GM12878 (cell line): ENCODE results near the gene ZNF17. TPM values are rescaled to one million over a fixed set of nuclear protein-coding genes. Genes with fewer than 3 reads are reported as not detected.

Experiments
- ATAC-seq: fragments of 200-7000 bp; cut with Tn5 transposase; 3 replicates; pipeline ENCODE4 v1.9.1; 2020; ENCODE audit warnings: mild to moderate bottlenecking, moderate library complexity
- BruUV-seq: library from RNA; stranded (reverse); fragments of 400-500 nt; replicated peaks from 2 replicates; lab custom pipeline; 2021; lab: Mats Ljungman, UMichigan
- CTCF ChIA-PET: fragments of 300-600 bp; sonication (Branson Sonifier 250); formaldehyde crosslinking; extraction: SDS; loops from one replicate; lab custom pipeline; 2021; ENCODE audit warnings: inconsistent platforms; lab: Yijun Ruan, JAX
- POLR2A ChIA-PET: fragments of 350-600 bp; formaldehyde crosslinking; extraction: SDS; loops from one replicate; lab custom pipeline; 2021; ENCODE audit warnings: inconsistent platforms; lab: Charles Lee
- RAD21 ChIA-PET: fragments of 300-600 bp; sonication (Branson Sonifier 250); formaldehyde crosslinking; loops from one replicate; lab custom pipeline; 2023; ENCODE audit warnings: antibody characterized with exemption; ENCODE audit not compliant: unreplicated experiment; lab: Charles Lee
- SMC1A ChIA-PET: fragments of 300-600 bp; sonication (Branson Sonifier 250); formaldehyde crosslinking; loops from one replicate; lab custom pipeline; 2023; ENCODE audit not compliant: unreplicated experiment, uncharacterized antibody; lab: Charles Lee
- DNase-seq: peaks from one replicate; pipeline ENCODE4 v3.0.0-alpha.2; 2011; ENCODE audit warnings: low read depth, low spot score
- FAIRE-seq: peaks from 3 replicates; lab custom pipeline; 2011; peaks lifted over from hg19 to GRCh38; lab: Jason Lieb, UNC
- H2AFZ ChIP-seq: 2 replicates; pipeline ENCODE4 v1.6.0; 2011; ENCODE audit warnings: low read depth, low read length, control low read depth; ENCODE audit not compliant: control insufficient read depth
- H3K27ac ChIP-seq: 2 replicates; pipeline ENCODE4 v1.5.1; 2011; ENCODE audit warnings: control low read depth; ENCODE audit not compliant: control insufficient read depth, insufficient read depth
- H3K27me3 ChIP-seq, 2 experiments: replicated peaks in 1 of 2; 2 replicates each; pipeline versions ENCODE4 v1.6.0 to v1.6.1; 2011; ENCODE audit warnings: low read length in 1 of 2; ENCODE audit not compliant: control insufficient read depth in 2 of 2, insufficient read depth in 2 of 2
- H3K36me3 ChIP-seq, 2 experiments: 2 replicates each; pipeline ENCODE4 v1.5.1; 2011; ENCODE audit warnings: low read length in 1 of 2; ENCODE audit not compliant: control insufficient read depth in 2 of 2, insufficient read depth in 2 of 2
- H3K4me1 ChIP-seq: 2 replicates; pipeline ENCODE4 v1.6.1; 2011; ENCODE audit warnings: mild to moderate bottlenecking, low read length, moderate library complexity, mixed read lengths; ENCODE audit not compliant: control insufficient read depth, insufficient read depth
- H3K4me2 ChIP-seq: 2 replicates; pipeline ENCODE4 v1.6.0; 2011; ENCODE audit warnings: control low read depth; ENCODE audit not compliant: control insufficient read depth, insufficient read depth
- H3K4me3 ChIP-seq: fragments of 200-600 bp; sonication (generic); 2 replicates; pipeline ENCODE4 v1.5.1; 2016
- H3K79me2 ChIP-seq: 2 replicates; pipeline ENCODE4 v1.6.0; 2011; ENCODE audit warnings: low read length; ENCODE audit not compliant: control insufficient read depth, insufficient read depth
- H3K9ac ChIP-seq: 2 replicates; pipeline ENCODE4 v1.8.0; 2011; ENCODE audit warnings: low read length, control low read depth, mixed read lengths; ENCODE audit not compliant: control insufficient read depth, insufficient read depth
- H3K9me3 ChIP-seq: replicated peaks from 3 replicates; pipeline ENCODE4 v1.5.1; 2011; ENCODE audit warnings: mild to moderate bottlenecking, low read length; ENCODE audit not compliant: control insufficient read depth, insufficient read depth
- H4K20me1 ChIP-seq: 2 replicates; pipeline ENCODE4 v1.6.0; 2011; ENCODE audit not compliant: control insufficient read depth, insufficient read depth
- CBFB ChIP-seq: IDR thresholded peaks from 2 replicates; pipeline ENCODE4 v1.6.1; 2016; ENCODE audit warnings: antibody characterized with exemption, low read depth
- CBX5 ChIP-seq: sonication (generic); IDR thresholded peaks from 2 replicates; pipeline ENCODE4 v1.6.1; 2016; ENCODE audit warnings: low read depth, moderate library complexity, mild to moderate bottlenecking, inconsistent platforms
- EGR1 ChIP-seq, 2 experiments: IDR thresholded peaks; 1 replicate in 1 of 2; 2 replicates in 1 of 2; pipeline ENCODE4 v1.6.1; 2011 to 2012; ENCODE audit warnings: low read depth in 2 of 2, low read length in 2 of 2, borderline replicate concordance in 1 of 2, mild to moderate bottlenecking in 1 of 2, moderate library complexity in 1 of 2
- ESRRA ChIP-seq: IDR thresholded peaks from 2 replicates; pipeline ENCODE4 v1.6.1; 2012; ENCODE audit warnings: mild to moderate bottlenecking, low read length, improper control_type of control experiment
- IKZF1 ChIP-seq: fragments of 450-650 bp; conservative IDR thresholded peaks from 2 replicates; pipeline ENCODE4 v1.6.1; 2017; ENCODE audit warnings: antibody characterized with exemption, mild to moderate bottlenecking
- NKRF ChIP-seq: fragments of 450-650 bp; conservative IDR thresholded peaks from 2 replicates; pipeline ENCODE4 v1.6.1; 2017; ENCODE audit warnings: mild to moderate bottlenecking, moderate library complexity
- SIX5 ChIP-seq: IDR thresholded peaks from 2 replicates; pipeline ENCODE4 v1.6.1; 2011; ENCODE audit warnings: mild to moderate bottlenecking, low read depth, low read length, moderate library complexity; ENCODE audit not compliant: severe bottlenecking
- SMC3 ChIP-seq: IDR thresholded peaks from 2 replicates; pipeline ENCODE4 v1.6.1; 2011; ENCODE audit warnings: low read length, improper control_type of control experiment, borderline replicate concordance
- SUZ12 ChIP-seq: fragments of 200-600 bp; sonication (generic); IDR thresholded peaks from one replicate; pipeline ENCODE4 v1.6.1; 2018; ENCODE audit warnings: antibody characterized with exemption, mild to moderate bottlenecking; ENCODE audit not compliant: unreplicated experiment
- TBL1XR1 ChIP-seq: IDR thresholded peaks from 2 replicates; pipeline ENCODE4 v1.6.1; 2012; ENCODE audit warnings: low read depth, low read length, improper control_type of control experiment
- ZNF217 ChIP-seq: fragments of 450-650 bp; IDR thresholded peaks from 2 replicates; pipeline ENCODE4 v1.6.1; 2017; ENCODE audit warnings: antibody characterized with exemption, mild to moderate bottlenecking
- WGBS: methylation state at CpG from one replicate; pipeline ENCODE4 v1.1.6; 2016; ENCODE audit warnings: low lambda C conversion rate; ENCODE audit not compliant: insufficient replicate concordance, insufficient coverage; ENCODE audit errors: missing lambda C conversion rate; 5-methylcytosine and 5-hydroxymethylcytosine counted together
- in situ Hi-C: fragments of 300-500 bp; cut with MboI; formaldehyde crosslinking; loops from 9 replicates; pipeline ENCODE4 v1.14.3; 2018; ENCODE audit warnings: mixed read lengths
- intact Hi-C: fragments of 100-400 bp; cut with micrococcal nuclease; formaldehyde crosslinking; loops from one replicate; pipeline ENCODE4 v1.14.2; 2022; ENCODE audit not compliant: unreplicated experiment
- polyA plus RNA-seq, 11 experiments: library from polyadenylated mRNA; depleted of rRNA in 4 of 11; unstranded in 6 of 11; stranded (reverse) in 5 of 11; fragments of >200 nt; fragmentation: Nextera tagmentation in 4 of 11; fragmentation: Illumina TruSeq in 1 of 11; extraction: Ambion mirVana in 4 of 11; extraction: Trizol in 1 of 11; gene quantifications; 1 replicate in 1 of 11; 2 replicates in 10 of 11; pipeline versions ENCODE4 v1.2.1 to v1.2.3, GENCODE V29; 2011 to 2016; ENCODE audit warnings: inconsistent platforms in 2 of 11, missing spikeins in 2 of 11, low read depth in 1 of 11
- total RNA-seq, 4 experiments: library from RNA; depleted of rRNA in 3 of 4; stranded (reverse); fragments of >200 nt in 3 of 4; fragmentation: Illumina TruSeq in 1 of 4; extraction: Trizol in 1 of 4; gene quantifications; 2 replicates each; pipeline versions ENCODE4 v1.2.1 to v1.2.3, GENCODE V29; 2013 to 2021
- TF ChIP-seq, protein P1 (sequence below): IDR thresholded peaks from 2 replicates; pipeline ENCODE4 v1.6.1; 2011; ENCODE audit warnings: mild to moderate bottlenecking, low read depth, low read length, moderate library complexity; ENCODE audit not compliant: insufficient replicate concordance
- TF ChIP-seq, protein P2 (sequence below): fragments of 450-650 bp; IDR thresholded peaks from 2 replicates; pipeline ENCODE4 v1.6.1; 2017; ENCODE audit warnings: mild to moderate bottlenecking, moderate library complexity

ZNF17 gene
- total and polyA plus RNA-seq, 10 of the 15 experiments (the other 5 are each of a cell fraction or from before 2014, with no cell fraction given): 4.4 to 11.3 (median 7.8) TPM

- TF ChIP-seq, protein P1, sequence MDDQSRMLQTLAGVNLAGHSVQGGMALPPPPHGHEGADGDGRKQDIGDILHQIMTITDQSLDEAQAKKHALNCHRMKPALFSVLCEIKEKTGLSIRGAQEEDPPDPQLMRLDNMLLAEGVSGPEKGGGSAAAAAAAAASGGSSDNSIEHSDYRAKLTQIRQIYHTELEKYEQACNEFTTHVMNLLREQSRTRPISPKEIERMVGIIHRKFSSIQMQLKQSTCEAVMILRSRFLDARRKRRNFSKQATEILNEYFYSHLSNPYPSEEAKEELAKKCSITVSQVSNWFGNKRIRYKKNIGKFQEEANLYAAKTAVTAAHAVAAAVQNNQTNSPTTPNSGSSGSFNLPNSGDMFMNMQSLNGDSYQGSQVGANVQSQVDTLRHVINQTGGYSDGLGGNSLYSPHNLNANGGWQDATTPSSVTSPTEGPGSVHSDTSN: no peak
- TF ChIP-seq SIX5 (peak; percentile 79), EGR1 (IDR thresholded peaks at IDR 0.05; ENCODE audit: borderline replicate concordance in 1 of 2, low read depth in 2 of 2, low read length in 2 of 2) (peak in 1 of 2 experiments; percentile 98; a peak in 1 of 3 replicates), CBFB (peak; percentile 75; the same call in 1 of the 2 replicates), CBX5 (peak; percentile 81), IKZF1 (peak; percentile 95)
Observed at GRCh38 chr19:57362997-57363687, 47.8 kb upstream of the ZNF17 start, which contains the start of the genes TRAPPC2B and ZNF547 (continued).

GRCh38 chr19:57363688-57364181, 47.2 kb upstream of the ZNF17 start:
- H3K4me1 ChIP-seq: no peaks in the 10 kb centered on the region
- no peaks in the 10 kb centered on the region for H3K27me3 ChIP-seq
- no peaks in the 10 kb centered on the region; a peak in 1 of 4 replicates for H3K36me3 ChIP-seq
- peak overlapping the region; percentile 73 for H3K4me2 ChIP-seq
- SMC1A ChIA-PET: interaction anchor here (0.8 to 1.6 kb wide), 3 partner anchors 15 to 261 kb away, joined by 3 read pairs; no protein-coding TSS in a partner anchor
- in situ Hi-C loops (no loop called here), intact Hi-C loops (loop anchor here (1.0 kb wide), 2 partner anchors 26 to 83 kb away; partner anchors contain the start of genes ZNF460 and ZNF548)
- BruUV-seq: no TSS peak
- 11% methylated on average over 14 of the region's 18 CpGs for WGBS
- H3K79me2 ChIP-seq: peaks cover 5% of the 10 kb centered on the region
- H4K20me1 ChIP-seq: no peaks in the 10 kb centered on the region
- peak; percentile 29 for ATAC-seq
- H2AFZ ChIP-seq: peak overlapping the region; percentile 15; the same call in 1 of the 2 replicates
- no peak for FAIRE-seq
- POLR2A ChIA-PET: interaction anchor here (1.4 kb wide), 2 partner anchors 13 to 25 kb away, joined by 4 to 5 read pairs; partner anchors contain the start of gene ZNF304
- DNase-seq: no peak
- RAD21 ChIA-PET: interaction anchor here (1.6 kb wide), 1 partner anchor 13 kb away, joined by 5 read pairs; the partner anchor contains the start of gene ZNF304
- H3K9ac ChIP-seq: peak overlapping the region; percentile 68
- CTCF ChIA-PET: interaction anchor here (1.2 to 1.9 kb wide), 4 partner anchors 13 to 43 kb away, joined by 4 to 6 read pairs (median 6); partner anchors contain the start of genes ZNF304, ZNF543 and ZNF548
- H3K9me3 ChIP-seq: no peaks in the 10 kb centered on the region; the same call in 2 of the 3 replicates
- H3K27ac ChIP-seq: peak overlapping the region; percentile 29
- H3K4me3 ChIP-seq: peak overlapping the region; percentile 72
- TF ChIP-seq NKRF (no peak), ZNF217 (no peak), SUZ12 (no peak), ESRRA (no peak), TBL1XR1 (no peak), SMC3 (no peak)
- TF ChIP-seq, protein P2, sequence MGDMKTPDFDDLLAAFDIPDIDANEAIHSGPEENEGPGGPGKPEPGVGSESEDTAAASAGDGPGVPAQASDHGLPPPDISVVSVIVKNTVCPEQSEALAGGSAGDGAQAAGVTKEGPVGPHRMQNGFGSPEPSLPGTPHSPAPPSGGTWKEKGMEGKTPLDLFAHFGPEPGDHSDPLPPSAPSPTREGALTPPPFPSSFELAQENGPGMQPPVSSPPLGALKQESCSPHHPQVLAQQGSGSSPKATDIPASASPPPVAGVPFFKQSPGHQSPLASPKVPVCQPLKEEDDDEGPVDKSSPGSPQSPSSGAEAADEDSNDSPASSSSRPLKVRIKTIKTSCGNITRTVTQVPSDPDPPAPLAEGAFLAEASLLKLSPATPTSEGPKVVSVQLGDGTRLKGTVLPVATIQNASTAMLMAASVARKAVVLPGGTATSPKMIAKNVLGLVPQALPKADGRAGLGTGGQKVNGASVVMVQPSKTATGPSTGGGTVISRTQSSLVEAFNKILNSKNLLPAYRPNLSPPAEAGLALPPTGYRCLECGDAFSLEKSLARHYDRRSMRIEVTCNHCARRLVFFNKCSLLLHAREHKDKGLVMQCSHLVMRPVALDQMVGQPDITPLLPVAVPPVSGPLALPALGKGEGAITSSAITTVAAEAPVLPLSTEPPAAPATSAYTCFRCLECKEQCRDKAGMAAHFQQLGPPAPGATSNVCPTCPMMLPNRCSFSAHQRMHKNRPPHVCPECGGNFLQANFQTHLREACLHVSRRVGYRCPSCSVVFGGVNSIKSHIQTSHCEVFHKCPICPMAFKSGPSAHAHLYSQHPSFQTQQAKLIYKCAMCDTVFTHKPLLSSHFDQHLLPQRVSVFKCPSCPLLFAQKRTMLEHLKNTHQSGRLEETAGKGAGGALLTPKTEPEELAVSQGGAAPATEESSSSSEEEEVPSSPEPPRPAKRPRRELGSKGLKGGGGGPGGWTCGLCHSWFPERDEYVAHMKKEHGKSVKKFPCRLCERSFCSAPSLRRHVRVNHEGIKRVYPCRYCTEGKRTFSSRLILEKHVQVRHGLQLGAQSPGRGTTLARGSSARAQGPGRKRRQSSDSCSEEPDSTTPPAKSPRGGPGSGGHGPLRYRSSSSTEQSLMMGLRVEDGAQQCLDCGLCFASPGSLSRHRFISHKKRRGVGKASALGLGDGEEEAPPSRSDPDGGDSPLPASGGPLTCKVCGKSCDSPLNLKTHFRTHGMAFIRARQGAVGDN: no peak
